ENCODE data around the gene SOWAHC.
"Not testable (repeated sequence)": the region's sequence is repeated elsewhere in the genome, so short reads cannot be mapped to it uniquely, and the experiment has no call there.

Gene SOWAHC
- 3.6 to 37.5 (median 17.7) reads per million in 18 experiments for total RNA-seq

- DNase-seq = peak; percentile 99
Measured at GRCh38 chr2:109613922-109614714, at the start of gene SOWAHC, which contains the start of gene SEPTIN10. Gene SOWAHC (plus strand): TSS chr2:109614364. CDS start chr2:109614490, 126 bp downstream. Gene SEPTIN10 (minus strand): TSS chr2:109613966. CDS start chr2:109613827, 139 bp downstream.

- DNase-seq = no peak
Measured at GRCh38 chr2:109575373-109575772, 38.8 kb upstream of the SOWAHC start.

- not testable (repeated sequence) for DNase-seq
Measured at GRCh38 chr2:109577630-109578029, 36.5 kb upstream of the SOWAHC start.

GRCh38 chr2:109582928-109583895 is 31.0 kb upstream of the SOWAHC start:
- no peak for DNase-seq

- DNase-seq = no peak
Measured at GRCh38 chr2:109586687-109587086, 27.5 kb upstream of the SOWAHC start.

- DNase-seq = no peak
Measured at GRCh38 chr2:109591206-109591605, 23.0 kb upstream of the SOWAHC start.

GRCh38 chr2:109592905-109593304 is 21.3 kb upstream of the SOWAHC start:
- DNase-seq = no peak

- DNase-seq = no peak
Measured at GRCh38 chr2:109594246-109594885, 19.8 kb upstream of the SOWAHC start.

- DNase-seq = no peak
Measured at GRCh38 chr2:109595644-109596043, 18.5 kb upstream of the SOWAHC start.

- no peak for DNase-seq
Measured at GRCh38 chr2:109597283-109597682, 16.9 kb upstream of the SOWAHC start.

- no peak for DNase-seq
Measured at GRCh38 chr2:109601783-109602182, 12.4 kb upstream of the SOWAHC start.

GRCh38 chr2:109602617-109603188 is 11.5 kb upstream of the SOWAHC start:
- no peak for DNase-seq

- DNase-seq = no peak
Measured at GRCh38 chr2:109604597-109604996, 9.6 kb upstream of the SOWAHC start.

- DNase-seq = no peak
Measured at GRCh38 chr2:109607766-109608165, 6.4 kb upstream of the SOWAHC start.

- peak in 1 of 2 donors; percentile 5 for DNase-seq
Measured at GRCh38 chr2:109609352-109610024, 4.7 kb upstream of the SOWAHC start.

GRCh38 chr2:109611467-109612095 is 2.6 kb upstream of the SOWAHC start:
- DNase-seq = peak in 1 of 2 donors; percentile 13

GRCh38 chr2:109613081-109613921 is 863 bp upstream of the SOWAHC start:
- peak; percentile 37 to 54 for DNase-seq

- DNase-seq = peak in 1 of 2 donors; percentile 17
Measured at GRCh38 chr2:109614715-109615636, 812 bp downstream of the SOWAHC start.

GRCh38 chr2:109615637-109616144 is 1.5 kb downstream of the SOWAHC start:
- no peak for DNase-seq
